GM13976 (cell line): Measurements from ENCODE around the gene HIRIP3.

Source experiments
- DNase-seq: peaks from one replicate; pipeline ENCODE4 v3.0.0; 2012; ENCODE audit warnings: low spot score
- CTCF ChIP-seq: IDR thresholded peaks from 2 replicates; pipeline ENCODE4 v1.5.1; 2012; ENCODE audit warnings: borderline replicate concordance, mild to moderate bottlenecking; ENCODE audit not compliant: insufficient read depth; ENCODE audit errors: extremely low read depth, missing control alignments, control extremely low read depth
- in situ Hi-C: fragments of 300-500 bp; cut with MboI; formaldehyde crosslinking; loops from one replicate; pipeline ENCODE4 v1.12.0; 2022; ENCODE audit warnings: low sequenced_read_pairs, mixed read lengths, inconsistent platforms; ENCODE audit not compliant: unreplicated experiment

Gene HIRIP3

GRCh38 chr16:29950806-29951461, 44.5 kb downstream of the HIRIP3 start:
- no peak for DNase-seq
- in situ Hi-C loops = no loop called here
- no peak for TF ChIP-seq CTCF

GRCh38 chr16:29947897-29948296, 47.5 kb downstream of the HIRIP3 start:
- in situ Hi-C loops = no loop called here
- no peak for TF ChIP-seq CTCF
- no peak for DNase-seq

- DNase-seq = no peak
- in situ Hi-C loops = no loop called here
- TF ChIP-seq CTCF = no peak
These were observed 51.3 kb downstream of the HIRIP3 start for GRCh38 chr16:29943846-29944799.
